Naive thymus-derived CD8-positive, alpha-beta T cell (primary cell): ENCODE data around the gene IRF2BP1. TPM values are rescaled to one million over a fixed set of nuclear protein-coding genes. Genes with fewer than 3 reads are reported as not detected.
"Not testable (repeated sequence)": the region's sequence is repeated elsewhere in the genome, so short reads cannot be mapped to it uniquely, and the experiment has no call there.

ENCODE experiments used
- ATAC-seq, 2 donors: fragments of 150-1000 bp; cut with Tn5 transposase in 1 of 2; sonication (Bioruptor Pico), chemical (Tn5 transposase) in 1 of 2; 1 replicate in 1 of 2; 2 replicates in 1 of 2; pipeline ENCODE4 v1.10.0; 2021; ENCODE audit warnings: mild to moderate bottlenecking in 2 of 2, moderate library complexity in 2 of 2
- POLR2A ChIA-PET: fragments of 350-600 bp; sonication (Branson Sonifier 250); formaldehyde crosslinking; loops from one replicate; lab custom pipeline; 2021; ENCODE audit warnings: antibody characterized with exemption; lab: Charles Lee
- DNase-seq, 10 donors: peaks; one replicate each; pipeline versions ENCODE4 v3.0.0 to v3.0.0-alpha.2; 2020 to 2022
- H3K27ac Mint-ChIP-seq, 10 donors: one replicate each; pipeline ENCODE4 v1.8.0; 2020 to 2022; ENCODE audit warnings: mild to moderate bottlenecking in 10 of 10, mixed read lengths in 10 of 10, moderate library complexity in 4 of 10, inconsistent platforms in 1 of 10
- H3K27me3 Mint-ChIP-seq, 5 donors: one replicate each; pipeline ENCODE4 v1.8.0; 2021 to 2022; ENCODE audit warnings: mixed read lengths in 5 of 5
- H3K36me3 Mint-ChIP-seq, 3 donors: one replicate each; pipeline ENCODE4 v1.8.0; 2020 to 2022; ENCODE audit warnings: mixed read lengths in 3 of 3, mild to moderate bottlenecking in 2 of 3, inconsistent platforms in 1 of 3
- H3K4me1 Mint-ChIP-seq, 4 donors: one replicate each; pipeline ENCODE4 v1.8.0; 2021 to 2022; ENCODE audit warnings: mixed read lengths in 4 of 4
- H3K4me3 Mint-ChIP-seq, 10 donors: one replicate each; pipeline ENCODE4 v1.8.0; 2020 to 2022; ENCODE audit warnings: mild to moderate bottlenecking in 10 of 10, mixed read lengths in 10 of 10, moderate library complexity in 6 of 10, inconsistent platforms in 1 of 10
- H3K9me3 Mint-ChIP-seq, 9 donors: one replicate each; pipeline ENCODE4 v1.8.0; 2020 to 2022; ENCODE audit warnings: mixed read lengths in 9 of 9, mild to moderate bottlenecking in 3 of 9, inconsistent platforms in 1 of 9, moderate library complexity in 1 of 9
- polyA plus RNA-seq, 3 donors: library from polyadenylated mRNA; unstranded; fragments of 300-500 nt; fragmentation: Illumina TruSeq; gene quantifications; one replicate each; pipeline ENCODE4 v1.2.3, GENCODE V29; 2021
- total RNA-seq, 8 experiments: library from RNA in 2 of 8; stranded (reverse) in 2 of 8; gene quantifications; one replicate each; pipeline ENCODE4 v1.2.3 and lab custom pipeline; 2021 to 2026

Gene IRF2BP1
- total and polyA plus RNA-seq, 5 experiments from 2014 or later, result 7.0 to 33.8 (median 9.1) TPM

- Mint-ChIP-seq H3K27ac (peak overlapping the region in 3 of 10 donors; percentile 16 to 86 (median 53)), H3K27me3 (peaks cover 19 to 50% (median 29%) of the 10 kb centered on the region in 5 donors), H3K9me3 (no peaks in the 10 kb centered on the region), H3K4me1 (peaks cover 9 to 19% (median 15%) of the 10 kb centered on the region in 4 donors), H3K36me3 (no peaks in the 10 kb centered on the region), H3K4me3 (peak overlapping the region in 9 of 10 donors; percentile 31 to 71 (median 62))
- POLR2A ChIA-PET, result interaction anchor here (0.6 kb wide), 1 partner anchor 33 kb away, joined by 4 read pairs; no protein-coding TSS in a partner anchor
- peak in 1 of 10 donors; percentile 58 for DNase-seq
- ATAC-seq, result peak; percentile 53 to 59
Measured at GRCh38 chr19:45876411-45877197, 9.3 kb downstream of the IRF2BP1 start.

GRCh38 chr19:45876161-45876410 lies 9.9 kb downstream of the IRF2BP1 start:
- peaks cover 6 to 16% (median 13%) of the 10 kb centered on the region in 4 donors for H3K4me1 Mint-ChIP-seq
- ATAC-seq (peak; percentile 50 to 62), DNase-seq (no peak)
- POLR2A ChIA-PET, result interaction anchor here (0.6 kb wide), 1 partner anchor 33 kb away, joined by 4 read pairs; no protein-coding TSS in a partner anchor
- no peaks in the 10 kb centered on the region for H3K9me3 Mint-ChIP-seq
- H3K27ac Mint-ChIP-seq, result peak overlapping the region in 3 of 10 donors; percentile 16 to 86 (median 26)
- no peaks in the 10 kb centered on the region for H3K36me3 Mint-ChIP-seq
- peak overlapping the region in 9 of 10 donors; percentile 18 to 71 (median 59) for H3K4me3 Mint-ChIP-seq
- H3K27me3 Mint-ChIP-seq, result peaks cover 19 to 50% (median 29%) of the 10 kb centered on the region in 5 donors

- H3K36me3 Mint-ChIP-seq, result no peaks in the 10 kb centered on the region
- no peak for ATAC-seq
- POLR2A ChIA-PET, result no interaction called here
- DNase-seq, result no peak
- no peak overlapping the region for H3K4me3 Mint-ChIP-seq
- no peaks in the 10 kb centered on the region for H3K9me3 Mint-ChIP-seq
- H3K27ac Mint-ChIP-seq, result no peak overlapping the region
- H3K4me1 Mint-ChIP-seq, result peaks cover 6 to 16% (median 13%) of the 10 kb centered on the region in 4 donors
- peaks cover 19 to 50% (median 29%) of the 10 kb centered on the region in 5 donors for H3K27me3 Mint-ChIP-seq
Measured at GRCh38 chr19:45874620-45874966, 11.3 kb downstream of the IRF2BP1 start.

GRCh38 chr19:45873219-45873772 lies 12.6 kb downstream of the IRF2BP1 start:
- no peak for ATAC-seq
- H3K36me3 Mint-ChIP-seq, result no peaks in the 10 kb centered on the region
- POLR2A ChIA-PET, result no interaction called here
- peaks cover 13 to 40% (median 24%) of the 10 kb centered on the region in 5 donors for H3K27me3 Mint-ChIP-seq
- peak overlapping the region in 1 of 10 donors; percentile 62 for H3K27ac Mint-ChIP-seq
- no peak overlapping the region for H3K4me3 Mint-ChIP-seq
- no peak for DNase-seq
- no peaks in the 10 kb centered on the region for H3K9me3 Mint-ChIP-seq
- H3K4me1 Mint-ChIP-seq, result peaks cover 4 to 13% (median 11%) of the 10 kb centered on the region in 4 donors

- no peak overlapping the region for H3K4me3 Mint-ChIP-seq
- H3K27ac Mint-ChIP-seq, result no peak overlapping the region
- no peaks in the 10 kb centered on the region for H3K9me3 Mint-ChIP-seq
- H3K36me3 Mint-ChIP-seq, result no peaks in the 10 kb centered on the region
- POLR2A ChIA-PET, result no interaction called here
- DNase-seq (no peak), ATAC-seq (no peak)
- H3K27me3 Mint-ChIP-seq, result peaks cover 10 to 32% (median 19%) of the 10 kb centered on the region in 5 donors
- H3K4me1 Mint-ChIP-seq, result peaks cover 4 to 9% (median 8%) of the 10 kb centered on the region in 4 donors
Measured at GRCh38 chr19:45872095-45872919, 13.6 kb downstream of the IRF2BP1 start.

GRCh38 chr19:45870798-45871197 lies 15.1 kb downstream of the IRF2BP1 start:
- Mint-ChIP-seq H3K27me3 (peaks cover 5 to 23% (median 12%) of the 10 kb centered on the region in 5 donors), H3K36me3 (no peaks in the 10 kb centered on the region), H3K9me3 (no peaks in the 10 kb centered on the region), H3K27ac (no peak overlapping the region), H3K4me1 (peaks cover 0 to under 1% (median 0%) of the 10 kb centered on the region in 4 donors), H3K4me3 (no peak overlapping the region)
- POLR2A ChIA-PET, result no interaction called here
- DNase-seq (no peak), ATAC-seq (no peak)

GRCh38 chr19:45867241-45867640 lies 18.7 kb downstream of the IRF2BP1 start:
- H3K4me3 Mint-ChIP-seq, result not testable (repeated sequence)

GRCh38 chr19:45866400-45867176 lies 19.4 kb downstream of the IRF2BP1 start:
- Mint-ChIP-seq H3K4me3 (no peak overlapping the region), H3K36me3 (no peaks in the 10 kb centered on the region), H3K4me1 (peaks cover 13 to 28% (median 25%) of the 10 kb centered on the region in 4 donors), H3K27ac (no peak overlapping the region), H3K9me3 (no peaks in the 10 kb centered on the region), H3K27me3 (peaks cover 5 to 24% (median 20%) of the 10 kb centered on the region in 5 donors)
- no peak for DNase-seq
- no peak for ATAC-seq
- POLR2A ChIA-PET, result interaction anchor here (1.6 kb wide), 1 partner anchor 20 kb away, joined by 6 read pairs; no protein-coding TSS in a partner anchor

More at GRCh38 chr19:45867241-45867640, 18.7 kb downstream of the IRF2BP1 start:
- H3K9me3 Mint-ChIP-seq, POLR2A ChIA-PET, H3K27ac Mint-ChIP-seq, DNase-seq, H3K36me3 Mint-ChIP-seq, ATAC-seq: not testable (repeated sequence)
- peaks cover 10 to 23% (median 19%) of the 10 kb centered on the region in 4 donors for H3K4me1 Mint-ChIP-seq
- H3K27me3 Mint-ChIP-seq, result peaks cover 5 to 24% (median 20%) of the 10 kb centered on the region in 5 donors

GRCh38 chr19:45865269-45865948 lies 20.5 kb downstream of the IRF2BP1 start:
- peak overlapping the region in 4 of 10 donors; percentile 2 to 94 (median 9) for H3K4me3 Mint-ChIP-seq
- H3K9me3 Mint-ChIP-seq, result no peaks in the 10 kb centered on the region
- POLR2A ChIA-PET, result interaction anchor here (1.1 to 1.6 kb wide), 2 partner anchors 21 to 72 kb away, joined by 3 to 6 read pairs; no protein-coding TSS in a partner anchor
- no peaks in the 10 kb centered on the region for H3K36me3 Mint-ChIP-seq
- peaks cover 13 to 34% (median 32%) of the 10 kb centered on the region in 4 donors for H3K4me1 Mint-ChIP-seq
- peaks cover 5 to 24% (median 20%) of the 10 kb centered on the region in 5 donors for H3K27me3 Mint-ChIP-seq
- no peak for ATAC-seq
- no peak for DNase-seq
- H3K27ac Mint-ChIP-seq, result peak overlapping the region in 1 of 10 donors; percentile 24

- Mint-ChIP-seq H3K27ac (peak overlapping the region in 1 of 10 donors; percentile 53), H3K4me1 (peaks cover 13 to 34% (median 33%) of the 10 kb centered on the region in 4 donors), H3K4me3 (peak overlapping the region; percentile 41 to 94 (median 64)), H3K27me3 (peaks cover 5 to 24% (median 20%) of the 10 kb centered on the region in 5 donors), H3K36me3 (peaks cover 0 to 4% (median 0%) of the 10 kb centered on the region in 3 donors), H3K9me3 (no peaks in the 10 kb centered on the region)
- DNase-seq, result no peak
- POLR2A ChIA-PET, result interaction anchor here (1.1 to 1.8 kb wide), 3 partner anchors 22 to 72 kb away, joined by 3 to 15 read pairs (median 6); partner anchors contain the start of gene MYPOP
- no peak for ATAC-seq
Measured at GRCh38 chr19:45864629-45865082, 21.3 kb downstream of the IRF2BP1 start.
